ENCODE data around the gene MAP1LC3B.
"Not testable (repeated sequence)": the region's sequence is repeated elsewhere in the genome, so short reads cannot be mapped to it uniquely, and the experiment has no call there.

The MAP1LC3B gene

DNA sequence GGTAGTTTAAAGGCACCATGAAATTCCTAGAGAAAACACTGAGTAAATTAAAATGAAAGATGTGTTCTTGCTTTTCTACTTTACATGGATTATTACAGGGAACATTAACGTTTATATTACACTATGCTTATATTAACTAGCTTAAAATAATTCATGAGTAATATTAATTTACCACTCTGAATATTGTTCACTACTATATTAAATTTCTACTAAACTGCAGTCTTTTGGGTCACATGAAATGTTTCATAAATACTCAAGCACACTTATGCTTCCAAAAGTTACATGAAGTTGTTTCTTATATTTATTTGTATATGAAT, 3.4 kb upstream of the MAP1LC3B start:
- TF ChIP-seq, protein P1, sequence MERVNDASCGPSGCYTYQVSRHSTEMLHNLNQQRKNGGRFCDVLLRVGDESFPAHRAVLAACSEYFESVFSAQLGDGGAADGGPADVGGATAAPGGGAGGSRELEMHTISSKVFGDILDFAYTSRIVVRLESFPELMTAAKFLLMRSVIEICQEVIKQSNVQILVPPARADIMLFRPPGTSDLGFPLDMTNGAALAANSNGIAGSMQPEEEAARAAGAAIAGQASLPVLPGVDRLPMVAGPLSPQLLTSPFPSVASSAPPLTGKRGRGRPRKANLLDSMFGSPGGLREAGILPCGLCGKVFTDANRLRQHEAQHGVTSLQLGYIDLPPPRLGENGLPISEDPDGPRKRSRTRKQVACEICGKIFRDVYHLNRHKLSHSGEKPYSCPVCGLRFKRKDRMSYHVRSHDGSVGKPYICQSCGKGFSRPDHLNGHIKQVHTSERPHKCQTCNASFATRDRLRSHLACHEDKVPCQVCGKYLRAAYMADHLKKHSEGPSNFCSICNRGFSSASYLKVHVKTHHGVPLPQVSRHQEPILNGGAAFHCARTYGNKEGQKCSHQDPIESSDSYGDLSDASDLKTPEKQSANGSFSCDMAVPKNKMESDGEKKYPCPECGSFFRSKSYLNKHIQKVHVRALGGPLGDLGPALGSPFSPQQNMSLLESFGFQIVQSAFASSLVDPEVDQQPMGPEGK (CRISPR knock-in tag; IDR thresholded peaks at IDR 0.05; ENCODE audit: borderline replicate concordance): no peak
- TF ChIP-seq RARB (CRISPR knock-in tag; IDR thresholded peaks at IDR 0.05) (no peak), ZFP30 (CRISPR knock-in tag; IDR thresholded peaks at IDR 0.05) (no peak), TOX (CRISPR knock-in tag; IDR thresholded peaks at IDR 0.05; ENCODE audit: borderline replicate concordance) (no peak), ARNTL (CRISPR knock-in tag; IDR thresholded peaks at IDR 0.05; ENCODE audit: borderline replicate concordance, low read depth) (no peak), SNAI2 (CRISPR knock-in tag; IDR thresholded peaks at IDR 0.05) (no peak), ZNF565 (CRISPR knock-in tag; conservative IDR thresholded peaks at IDR 0.05; ENCODE audit: low read depth) (no peak), BACH2 (CRISPR knock-in tag; IDR thresholded peaks at IDR 0.05; ENCODE audit: borderline replicate concordance) (no peak), ESRRG (CRISPR knock-in tag; IDR thresholded peaks at IDR 0.05) (no peak)
- TF ChIP-seq, protein P2, sequence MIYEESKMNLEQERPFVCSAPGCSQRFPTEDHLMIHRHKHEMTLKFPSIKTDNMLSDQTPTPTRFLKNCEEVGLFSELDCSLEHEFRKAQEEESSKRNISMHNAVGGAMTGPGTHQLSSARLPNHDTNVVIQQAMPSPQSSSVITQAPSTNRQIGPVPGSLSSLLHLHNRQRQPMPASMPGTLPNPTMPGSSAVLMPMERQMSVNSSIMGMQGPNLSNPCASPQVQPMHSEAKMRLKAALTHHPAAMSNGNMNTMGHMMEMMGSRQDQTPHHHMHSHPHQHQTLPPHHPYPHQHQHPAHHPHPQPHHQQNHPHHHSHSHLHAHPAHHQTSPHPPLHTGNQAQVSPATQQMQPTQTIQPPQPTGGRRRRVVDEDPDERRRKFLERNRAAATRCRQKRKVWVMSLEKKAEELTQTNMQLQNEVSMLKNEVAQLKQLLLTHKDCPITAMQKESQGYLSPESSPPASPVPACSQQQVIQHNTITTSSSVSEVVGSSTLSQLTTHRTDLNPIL (CRISPR knock-in tag; IDR thresholded peaks at IDR 0.05; ENCODE audit: low read depth): no peak
- ATAC-seq: no peak

DNA sequence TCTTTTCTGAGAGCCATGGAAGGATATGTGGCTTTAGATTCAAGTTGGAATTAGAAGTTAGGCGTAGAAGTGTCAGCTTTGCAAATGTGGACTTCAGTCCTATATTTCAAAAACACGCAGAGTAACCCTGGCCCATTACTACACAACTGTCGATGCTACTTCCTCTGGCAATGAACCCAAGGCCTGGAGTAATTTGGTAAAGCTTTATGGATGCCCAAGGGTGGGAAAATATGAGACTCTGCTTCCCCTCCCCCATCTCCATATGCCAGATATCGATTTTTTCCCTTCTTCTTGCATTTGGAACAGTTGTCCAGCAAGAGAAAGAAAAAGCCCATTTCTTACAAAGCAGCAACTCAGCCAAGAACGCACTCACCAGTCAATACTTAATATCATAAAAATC, 2.9 kb upstream of the MAP1LC3B start:
- TF ChIP-seq ZC3H10 (CRISPR knock-in tag; IDR thresholded peaks at IDR 0.05): no peak
- no peak for TF ChIP-seq ZNF70 (CRISPR knock-in tag; IDR thresholded peaks at IDR 0.05)
- TF ChIP-seq SNAI2 (CRISPR knock-in tag; IDR thresholded peaks at IDR 0.05): no peak
- ATAC-seq: no peak

DNA sequence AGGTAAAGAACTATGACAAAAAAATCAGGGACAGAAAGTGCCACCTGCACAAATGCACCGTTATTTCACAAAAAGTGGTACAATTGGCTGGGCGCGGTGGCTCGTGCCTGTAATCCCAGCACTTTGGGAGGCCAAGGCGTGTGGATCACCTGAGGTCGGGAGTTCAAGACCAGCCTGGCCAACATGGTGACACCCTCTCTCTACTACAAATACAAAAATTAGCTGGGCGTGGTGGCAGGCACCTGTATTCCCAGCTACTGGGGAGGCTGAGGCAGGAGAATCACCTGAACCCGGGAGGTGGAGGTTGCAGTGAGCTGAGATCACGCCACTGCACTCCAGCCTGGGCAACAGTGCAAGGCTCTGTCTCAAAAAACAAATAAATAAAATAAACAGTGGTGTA, 2.2 kb upstream of the MAP1LC3B start:
- not testable (repeated sequence) for ATAC-seq

DNA sequence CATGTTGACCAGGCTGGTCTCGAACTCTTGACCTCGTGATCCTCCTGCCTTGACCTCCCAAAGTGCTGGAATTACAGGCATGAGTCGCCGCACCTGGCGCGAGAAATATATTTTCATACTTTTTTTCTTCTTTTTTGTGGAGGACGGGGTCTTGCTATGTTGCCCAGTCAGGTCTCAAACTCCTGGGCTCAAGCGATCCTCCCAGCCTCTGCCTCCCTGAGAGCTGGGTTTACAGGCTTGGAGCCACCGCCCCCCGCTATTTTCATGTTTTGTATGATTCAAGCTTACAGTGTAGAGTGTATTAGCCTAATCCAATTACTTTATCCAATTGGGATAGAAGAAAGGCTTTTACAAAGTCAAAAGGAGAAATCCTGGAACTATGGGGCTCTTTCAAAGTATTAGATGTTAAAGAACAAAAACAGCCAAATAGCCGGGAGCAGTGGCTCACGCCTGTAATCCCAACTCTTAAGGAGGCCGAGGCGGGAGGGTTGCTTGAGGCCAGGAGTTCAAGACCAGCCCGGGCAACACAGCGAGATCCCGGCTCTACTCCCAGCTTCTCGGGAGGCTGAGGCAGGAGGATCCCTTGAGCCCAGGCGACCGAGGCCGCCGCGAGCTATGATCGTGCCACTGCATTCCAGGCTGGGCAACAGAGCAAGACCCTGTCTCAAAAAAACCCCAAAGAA, 1.4 kb upstream of the MAP1LC3B start:
- ATAC-seq: no peak

More for the DNA sequence above, 1.4 kb upstream of the MAP1LC3B start:
- no peak for TF ChIP-seq SNAI2 (CRISPR knock-in tag; IDR thresholded peaks at IDR 0.05)
- TF ChIP-seq ZC3H10 (CRISPR knock-in tag; IDR thresholded peaks at IDR 0.05): no peak
- no peak for TF ChIP-seq CSDC2 (CRISPR knock-in tag; IDR thresholded peaks at IDR 0.05)
- no peak for TF ChIP-seq GLIS3 (CRISPR knock-in tag; IDR thresholded peaks at IDR 0.05)
- no peak for TF ChIP-seq ZNF70 (CRISPR knock-in tag; IDR thresholded peaks at IDR 0.05)
- TF ChIP-seq ARNTL (CRISPR knock-in tag; IDR thresholded peaks at IDR 0.05; ENCODE audit: borderline replicate concordance, low read depth): no peak
- no peak for TF ChIP-seq ZFP3 (CRISPR knock-in tag; IDR thresholded peaks at IDR 0.05)
- no peak for TF ChIP-seq OSR1 (CRISPR knock-in tag; IDR thresholded peaks at IDR 0.05)
- TF ChIP-seq, protein P3, sequence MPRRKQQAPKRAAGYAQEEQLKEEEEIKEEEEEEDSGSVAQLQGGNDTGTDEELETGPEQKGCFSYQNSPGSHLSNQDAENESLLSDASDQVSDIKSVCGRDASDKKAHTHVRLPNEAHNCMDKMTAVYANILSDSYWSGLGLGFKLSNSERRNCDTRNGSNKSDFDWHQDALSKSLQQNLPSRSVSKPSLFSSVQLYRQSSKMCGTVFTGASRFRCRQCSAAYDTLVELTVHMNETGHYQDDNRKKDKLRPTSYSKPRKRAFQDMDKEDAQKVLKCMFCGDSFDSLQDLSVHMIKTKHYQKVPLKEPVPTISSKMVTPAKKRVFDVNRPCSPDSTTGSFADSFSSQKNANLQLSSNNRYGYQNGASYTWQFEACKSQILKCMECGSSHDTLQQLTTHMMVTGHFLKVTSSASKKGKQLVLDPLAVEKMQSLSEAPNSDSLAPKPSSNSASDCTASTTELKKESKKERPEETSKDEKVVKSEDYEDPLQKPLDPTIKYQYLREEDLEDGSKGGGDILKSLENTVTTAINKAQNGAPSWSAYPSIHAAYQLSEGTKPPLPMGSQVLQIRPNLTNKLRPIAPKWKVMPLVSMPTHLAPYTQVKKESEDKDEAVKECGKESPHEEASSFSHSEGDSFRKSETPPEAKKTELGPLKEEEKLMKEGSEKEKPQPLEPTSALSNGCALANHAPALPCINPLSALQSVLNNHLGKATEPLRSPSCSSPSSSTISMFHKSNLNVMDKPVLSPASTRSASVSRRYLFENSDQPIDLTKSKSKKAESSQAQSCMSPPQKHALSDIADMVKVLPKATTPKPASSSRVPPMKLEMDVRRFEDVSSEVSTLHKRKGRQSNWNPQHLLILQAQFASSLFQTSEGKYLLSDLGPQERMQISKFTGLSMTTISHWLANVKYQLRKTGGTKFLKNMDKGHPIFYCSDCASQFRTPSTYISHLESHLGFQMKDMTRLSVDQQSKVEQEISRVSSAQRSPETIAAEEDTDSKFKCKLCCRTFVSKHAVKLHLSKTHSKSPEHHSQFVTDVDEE (CRISPR knock-in tag; IDR thresholded peaks at IDR 0.05): no peak
- no peak for TF ChIP-seq ISL1 (CRISPR knock-in tag; IDR thresholded peaks at IDR 0.05)
- TF ChIP-seq, protein P1 (CRISPR knock-in tag; IDR thresholded peaks at IDR 0.05; ENCODE audit: borderline replicate concordance): no peak
- no peak for TF ChIP-seq ZNF8 (CRISPR knock-in tag; IDR thresholded peaks at IDR 0.05)
- no peak for TF ChIP-seq TOX (CRISPR knock-in tag; IDR thresholded peaks at IDR 0.05; ENCODE audit: borderline replicate concordance)

Data from SK-N-SH treated with all-trans-retinoic acid at 6 μM for 48 hours (cell line).